Measurements from ENCODE around the gene L3MBTL1. TPM values are rescaled to one million over a fixed set of nuclear protein-coding genes. Genes with fewer than 3 reads are reported as not detected.

The L3MBTL1 gene
- polyA plus RNA-seq, 1 donor (not counting 4 experiments of a cell fraction or from before 2014, with no cell fraction given), result 5.0 TPM

DNA sequence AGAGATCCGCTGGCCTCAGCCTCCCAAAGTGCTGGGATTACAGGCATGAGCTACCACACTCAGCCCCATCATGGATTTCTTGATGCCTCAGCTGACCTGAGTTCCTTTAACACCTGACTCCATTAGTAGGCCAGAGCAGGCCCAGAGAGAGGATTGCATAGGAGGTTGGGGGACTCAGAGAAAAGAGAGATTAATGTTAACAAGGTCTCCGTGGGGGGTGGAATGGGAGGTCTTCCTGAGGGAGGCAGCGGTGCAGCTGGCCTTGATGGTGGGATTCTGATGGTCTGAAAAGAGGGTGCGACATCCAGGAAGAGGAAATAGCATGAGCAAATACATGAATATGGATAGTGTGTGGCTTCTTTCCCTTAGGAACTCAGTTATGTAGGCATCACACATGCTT lies 61.2 kb downstream of the L3MBTL1 start:
- DNase-seq (ENCODE audit: low read depth, low spot score) (no peak), FAIRE-seq (no peak)
- Histone ChIP-seq H3K36me3 (ENCODE audit: control insufficient read depth in 2 of 2, extremely low read depth in 1 of 2, insufficient read depth in 2 of 2, low read length in 2 of 2) (no peaks in the 10 kb centered on the region), H3K4me2 (ENCODE audit: control insufficient read depth, extremely low read depth, insufficient read depth, low read depth, low read length) (no peak overlapping the region), H2AFZ (ENCODE audit: control insufficient read depth, low read length) (no peak overlapping the region), H3K4me3 (ENCODE audit: control insufficient read depth in 2 of 3, extremely low read depth in 1 of 3, insufficient read depth in 2 of 3, low read depth in 1 of 3, low read length in 3 of 3) (no peak overlapping the region), H3K4me1 (ENCODE audit: control insufficient read depth, extremely low read depth, insufficient read depth, low read length) (no peaks in the 10 kb centered on the region), H3K27ac (ENCODE audit: control insufficient read depth, insufficient read depth, low read length) (no peak overlapping the region), H4K20me1 (ENCODE audit: control insufficient read depth, extremely low read depth, insufficient read depth, low read length) (no peaks in the 10 kb centered on the region), H3K9me1 (ENCODE audit: control insufficient read depth, extremely low read depth, insufficient read depth, low read length) (no peaks in the 10 kb centered on the region), H3K27me3 (ENCODE audit: control insufficient read depth, extremely low read depth, insufficient read depth, low read length) (peaks cover 3% of the 10 kb centered on the region), H3K9ac (ENCODE audit: control insufficient read depth, extremely low read depth, insufficient read depth, low read length) (no peak overlapping the region), H3K9me3 (ENCODE audit: control insufficient read depth, low read depth, low read length) (no peaks in the 10 kb centered on the region), H3K79me2 (ENCODE audit: control insufficient read depth, insufficient read depth, low read length) (no peaks in the 10 kb centered on the region)
- dilution Hi-C loops (cut with MboI; ENCODE audit: extremely low pct_ligation_motif_present, low sequenced_read_pairs), result no loop called here
- no peak for TF ChIP-seq CTCF (optimal IDR thresholded peaks at IDR 0.05 in 1 of 3, IDR thresholded peaks at IDR 0.05 in 1 of 3, conservative IDR thresholded peaks at IDR 0.05 in 1 of 3; ENCODE audit: extremely low read depth in 1 of 3, insufficient read depth in 2 of 3, low read length in 3 of 3)
- no peak for TF ChIP-seq EZH2 (IDR thresholded peaks at IDR 0.05; ENCODE audit: low read length)

GRCh38 chr20:43569282-43569681 lies 61.8 kb downstream of the L3MBTL1 start:
- Histone ChIP-seq H3K9me3 (ENCODE audit: control insufficient read depth, low read depth, low read length) (no peaks in the 10 kb centered on the region), H3K79me2 (ENCODE audit: control insufficient read depth, insufficient read depth, low read length) (no peaks in the 10 kb centered on the region), H3K9ac (ENCODE audit: control insufficient read depth, extremely low read depth, insufficient read depth, low read length) (no peak overlapping the region), H3K36me3 (ENCODE audit: control insufficient read depth in 2 of 2, extremely low read depth in 1 of 2, insufficient read depth in 2 of 2, low read length in 2 of 2) (no peaks in the 10 kb centered on the region), H3K27me3 (ENCODE audit: control insufficient read depth, extremely low read depth, insufficient read depth, low read length) (peaks cover 3% of the 10 kb centered on the region), H2AFZ (ENCODE audit: control insufficient read depth, low read length) (no peak overlapping the region), H3K27ac (ENCODE audit: control insufficient read depth, insufficient read depth, low read length) (no peak overlapping the region), H3K4me3 (ENCODE audit: control insufficient read depth in 2 of 3, extremely low read depth in 1 of 3, insufficient read depth in 2 of 3, low read depth in 1 of 3, low read length in 3 of 3) (no peak overlapping the region), H3K4me1 (ENCODE audit: control insufficient read depth, extremely low read depth, insufficient read depth, low read length) (no peaks in the 10 kb centered on the region), H3K4me2 (ENCODE audit: control insufficient read depth, extremely low read depth, insufficient read depth, low read depth, low read length) (no peak overlapping the region), H3K9me1 (ENCODE audit: control insufficient read depth, extremely low read depth, insufficient read depth, low read length) (no peaks in the 10 kb centered on the region), H4K20me1 (ENCODE audit: control insufficient read depth, extremely low read depth, insufficient read depth, low read length) (no peaks in the 10 kb centered on the region)
- TF ChIP-seq CTCF (optimal IDR thresholded peaks at IDR 0.05 in 1 of 3, IDR thresholded peaks at IDR 0.05 in 1 of 3, conservative IDR thresholded peaks at IDR 0.05 in 1 of 3; ENCODE audit: extremely low read depth in 1 of 3, insufficient read depth in 2 of 3, low read length in 3 of 3), result no peak
- TF ChIP-seq EZH2 (IDR thresholded peaks at IDR 0.05; ENCODE audit: low read length), result no peak
- FAIRE-seq (no peak), DNase-seq (ENCODE audit: low read depth, low spot score) (no peak)
- dilution Hi-C loops (cut with MboI; ENCODE audit: extremely low pct_ligation_motif_present, low sequenced_read_pairs), result no loop called here

All from keratinocyte (primary cell).